HCT116 (cell line): ENCODE results near the gene CA12. TPM values are rescaled to one million over a fixed set of nuclear protein-coding genes. Genes with fewer than 3 reads are reported as not detected.

ENCODE experiments used
- ATAC-seq: fragments of 200-7000 bp; cut with Tn5 transposase; 2 replicates; pipeline ENCODE4 v1.9.1; 2020; ENCODE audit warnings: mild to moderate bottlenecking, moderate library complexity
- BruUV-seq: library from RNA; stranded (reverse); fragments of 400-500 nt; replicated peaks from 2 replicates; lab custom pipeline; 2021; lab: Mats Ljungman, UMichigan
- CTCF ChIA-PET: fragments of 300-600 bp; sonication (Branson Sonifier 250); formaldehyde crosslinking; loops from one replicate; lab custom pipeline; 2021; ENCODE audit warnings: antibody characterized with exemption; lab: Charles Lee
- POLR2A ChIA-PET: fragments of 300-600, 350-600 bp; sonication (Branson Sonifier 250); formaldehyde crosslinking; loops from one replicate; lab custom pipeline; 2021; ENCODE audit warnings: antibody characterized with exemption; lab: Charles Lee
- RAD21 ChIA-PET, 2 experiments: fragments of 300-600 bp; sonication (Branson Sonifier 250); formaldehyde crosslinking; loops; one replicate each; lab custom pipeline; 2023; ENCODE audit warnings: low total read pairs in 2 of 2; ENCODE audit not compliant: uncharacterized antibody in 2 of 2, unreplicated experiment in 2 of 2, low non-redundant PET in 1 of 2; lab: Charles Lee
- DNase-seq: peaks from one replicate; pipeline ENCODE4 v3.0.0-alpha.2; 2010; ENCODE audit warnings: low read depth, low spot score
- H2AFZ ChIP-seq: fragments of 200-600 bp; shearing (Covaris generic), sonication (generic); 2 replicates; pipeline ENCODE4 v1.6.1; 2017; ENCODE audit warnings: low read depth, mixed run types, mixed read lengths, antibody characterized with exemption, low read length; ENCODE audit not compliant: poor library complexity, severe bottlenecking
- H3K27ac ChIP-seq: 2 replicates; pipeline ENCODE4 v1.5.1; 2012; ENCODE audit warnings: low read depth, low read length
- H3K27me3 ChIP-seq: fragments of 200-600 bp; sonication (generic); 2 replicates; pipeline ENCODE4 v1.6.1; 2016; ENCODE audit warnings: mixed run types, low read length, mixed read lengths; ENCODE audit not compliant: insufficient read depth
- H3K36me3 ChIP-seq, 2 experiments: fragments of 200-500 bp in 1 of 2; fragments of 200-600 bp in 1 of 2; sonication (Bioruptor generic) in 1 of 2; sonication (generic) in 1 of 2; 2 replicates each; pipeline versions ENCODE4 v1.5.1 to v1.6.1; 2014 to 2016; ENCODE audit warnings: low read length in 2 of 2, inconsistent platforms in 1 of 2, mixed read lengths in 1 of 2, mixed run types in 1 of 2; ENCODE audit not compliant: insufficient read depth in 2 of 2, control insufficient read depth in 1 of 2
- H3K4me1 ChIP-seq, 2 experiments: fragments of 200-600 bp in 1 of 2; sonication (generic) in 1 of 2; 2 replicates each; pipeline versions ENCODE4 v1.5.1 to v1.6.1; 2012 to 2017; ENCODE audit warnings: low read length in 2 of 2, inconsistent platforms in 1 of 2, mild to moderate bottlenecking in 1 of 2, mixed read lengths in 1 of 2, mixed run types in 1 of 2, moderate library complexity in 1 of 2; ENCODE audit not compliant: insufficient read depth in 2 of 2, control insufficient read depth in 1 of 2
- H3K4me2 ChIP-seq: fragments of 200-600 bp; sonication (generic); 2 replicates; pipeline ENCODE4 v1.6.1; 2017; ENCODE audit warnings: mixed run types, low read length, mixed read lengths
- H3K4me3 ChIP-seq, 2 experiments: fragments of 200-600 bp in 1 of 2; sonication (generic) in 1 of 2; replicated peaks in 1 of 2; 2 replicates each; pipeline ENCODE4 v1.5.1; 2011 to 2016; ENCODE audit warnings: low read length in 2 of 2, control low read depth in 1 of 2, low read depth in 1 of 2, mild to moderate bottlenecking in 1 of 2, mixed read lengths in 1 of 2, mixed run types in 1 of 2
- H3K79me2 ChIP-seq: fragments of 200-600 bp; sonication (generic); 2 replicates; pipeline ENCODE4 v1.6.1; 2017; ENCODE audit warnings: mild to moderate bottlenecking, mixed run types, low read length, moderate library complexity, mixed read lengths; ENCODE audit not compliant: insufficient read depth
- H3K9ac ChIP-seq: fragments of 200-600 bp; sonication (generic); 2 replicates; pipeline ENCODE4 v1.6.1; 2016; ENCODE audit warnings: low read length, mixed read lengths
- H3K9me2 ChIP-seq: fragments of 200-600 bp; sonication (generic), shearing (Covaris generic); 2 replicates; pipeline ENCODE4 v1.6.1; 2017; ENCODE audit warnings: mixed run types, mild to moderate bottlenecking, moderate library complexity; ENCODE audit not compliant: insufficient read depth
- H3K9me3 ChIP-seq, 2 experiments: fragments of 200-500 bp in 1 of 2; fragments of 200-600 bp in 1 of 2; sonication (Bioruptor generic) in 1 of 2; sonication (generic) in 1 of 2; 2 replicates each; pipeline ENCODE4 v1.6.1; 2014 to 2017; ENCODE audit warnings: low read length in 2 of 2, mixed read lengths in 2 of 2, inconsistent platforms in 1 of 2, low read depth in 1 of 2, mild to moderate bottlenecking in 1 of 2, mixed run types in 1 of 2, moderate library complexity in 1 of 2; ENCODE audit not compliant: control insufficient read depth in 1 of 2, insufficient read depth in 1 of 2
- H4K20me1 ChIP-seq: fragments of 200-600 bp; sonication (generic), shearing (Covaris generic); 2 replicates; pipeline ENCODE4 v1.6.1; 2017; ENCODE audit warnings: mixed run types, mild to moderate bottlenecking, moderate library complexity; ENCODE audit not compliant: insufficient read depth
- CBX3 ChIP-seq: IDR thresholded peaks from 2 replicates; pipeline ENCODE4 v1.6.1; 2012; ENCODE audit warnings: low read depth
- CEBPB ChIP-seq: IDR thresholded peaks from 2 replicates; pipeline ENCODE4 v1.6.1; 2012; ENCODE audit warnings: low read depth
- EGR1 ChIP-seq: IDR thresholded peaks from 2 replicates; pipeline ENCODE4 v1.6.1; 2012; ENCODE audit warnings: low read depth
- ELF1 ChIP-seq: IDR thresholded peaks from 2 replicates; pipeline ENCODE4 v1.6.1; 2012; ENCODE audit warnings: low read depth, borderline replicate concordance
- EZH2phosphoT487 ChIP-seq: fragments of 200-600 bp; IDR thresholded peaks from 2 replicates; pipeline ENCODE4 v1.6.1; 2018; ENCODE audit warnings: antibody characterized with exemption, borderline replicate concordance
- JUND ChIP-seq: IDR thresholded peaks from 2 replicates; pipeline ENCODE4 v1.6.1; 2012
- POLR2A ChIP-seq: IDR thresholded peaks from 2 replicates; pipeline ENCODE4 v1.7.0; 2011; ENCODE audit warnings: borderline replicate concordance; ENCODE audit not compliant: insufficient read depth, insufficient read length; ENCODE audit errors: extremely low read depth
- RAD21 ChIP-seq: IDR thresholded peaks from 2 replicates; pipeline ENCODE4 v1.6.1; 2012; ENCODE audit warnings: low read depth, mild to moderate bottlenecking
- SIN3A ChIP-seq: IDR thresholded peaks from 2 replicates; pipeline ENCODE4 v1.6.1; 2012; ENCODE audit warnings: low read depth
- SRF ChIP-seq: IDR thresholded peaks from 2 replicates; pipeline ENCODE4 v1.6.1; 2012; ENCODE audit warnings: low read depth
- TCF7L2 ChIP-seq: IDR thresholded peaks from 2 replicates; pipeline ENCODE4 v1.7.0; 2011; ENCODE audit warnings: borderline replicate concordance, inconsistent platforms; ENCODE audit not compliant: insufficient read depth, insufficient read length; ENCODE audit errors: extremely low read depth
- YY1 ChIP-seq: IDR thresholded peaks from 2 replicates; pipeline ENCODE4 v1.6.1; 2011; ENCODE audit warnings: low read length, low read depth, moderate library complexity, mild to moderate bottlenecking; ENCODE audit not compliant: insufficient replicate concordance; ENCODE audit errors: extremely low read depth
- ZFX ChIP-seq: fragments of 450-650 bp; IDR thresholded peaks from 2 replicates; pipeline ENCODE4 v1.6.1; 2017
- intact Hi-C: fragments of 100-400 bp; cut with micrococcal nuclease; formaldehyde crosslinking; loops from 2 replicates; pipeline ENCODE4 v1.10.0; 2022
- total RNA-seq: library from RNA; stranded (reverse); gene quantifications from one replicate; pipeline ENCODE4 v1.2.1, GENCODE V29; 2021; ENCODE audit not compliant: unreplicated experiment
- TF ChIP-seq, protein P1 (sequence below): IDR thresholded peaks from 2 replicates; pipeline ENCODE4 v1.6.1; 2012
- TF ChIP-seq, protein P2 (sequence below): IDR thresholded peaks from 2 replicates; pipeline ENCODE4 v1.6.1; 2011; ENCODE audit warnings: mild to moderate bottlenecking, low read length, moderate library complexity; ENCODE audit not compliant: insufficient replicate concordance; ENCODE audit errors: extremely low read depth

The CA12 gene
- total RNA-seq, 1 experiment from 2014 or later = 1.8 TPM

GRCh38 chr15:63396152-63396928 lies 14.7 kb upstream of the CA12 start:
- no peaks in the 10 kb centered on the region for H3K36me3 ChIP-seq
- CTCF ChIA-PET = no interaction called here
- H3K27ac ChIP-seq = no peak overlapping the region
- H3K4me3 ChIP-seq = no peak overlapping the region
- DNase-seq (no peak), ATAC-seq (no peak)
- intact Hi-C loops = no loop called here
- no peaks in the 10 kb centered on the region; the same call in 1 of the 2 replicates for H3K27me3 ChIP-seq
- H4K20me1 ChIP-seq = no peaks in the 10 kb centered on the region
- no peaks in the 10 kb centered on the region for H3K9me3 ChIP-seq
- H3K9me2 ChIP-seq = 0 out of 2 replicates have a peak, but pooled peaks cover 4% of the 10 kb centered on the region
- RAD21 ChIA-PET = no interaction called here
- TF ChIP-seq JUND (no peak), SIN3A (no peak), RAD21 (0 out of 2 replicates have a peak, but pooled peaks have one; percentile 3), YY1 (no peak)
- H2AFZ ChIP-seq = no peak overlapping the region
- no peak overlapping the region for H3K4me2 ChIP-seq
- no peaks in the 10 kb centered on the region for H3K79me2 ChIP-seq
- no peak overlapping the region for H3K9ac ChIP-seq
- no TSS peak for BruUV-seq
- peaks cover 0 to 3% of the 10 kb centered on the region in 2 experiments; a peak in 2 of 4 replicates for H3K4me1 ChIP-seq
- POLR2A ChIA-PET = no interaction called here

GRCh38 chr15:63395730-63396151 lies 14.1 kb upstream of the CA12 start:
- BruUV-seq = no TSS peak
- no peak for ATAC-seq
- Histone ChIP-seq H2AFZ (no peak overlapping the region), H3K79me2 (no peaks in the 10 kb centered on the region), H3K4me3 (no peak overlapping the region), H3K4me1 (peaks cover 0 to 3% of the 10 kb centered on the region in 2 experiments; a peak in 2 of 4 replicates), H3K9ac (no peak overlapping the region), H3K9me3 (no peaks in the 10 kb centered on the region), H3K9me2 (0 out of 2 replicates have a peak, but pooled peaks cover 4% of the 10 kb centered on the region), H3K36me3 (no peaks in the 10 kb centered on the region), H3K27me3 (no peaks in the 10 kb centered on the region; the same call in 1 of the 2 replicates), H4K20me1 (no peaks in the 10 kb centered on the region), H3K27ac (no peak overlapping the region), H3K4me2 (no peak overlapping the region)
- ChIA-PET POLR2A (no interaction called here), RAD21 (no interaction called here), CTCF (no interaction called here)
- intact Hi-C loops = no loop called here
- DNase-seq = no peak
- TF ChIP-seq, protein P1, sequence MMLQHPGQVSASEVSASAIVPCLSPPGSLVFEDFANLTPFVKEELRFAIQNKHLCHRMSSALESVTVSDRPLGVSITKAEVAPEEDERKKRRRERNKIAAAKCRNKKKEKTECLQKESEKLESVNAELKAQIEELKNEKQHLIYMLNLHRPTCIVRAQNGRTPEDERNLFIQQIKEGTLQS = no peak
- TF ChIP-seq CBX3 = no peak
- TF ChIP-seq TCF7L2 = no peak
- no peak for TF ChIP-seq ELF1
- no peak for TF ChIP-seq ZFX
- no peak for TF ChIP-seq CEBPB
- TF ChIP-seq SIN3A = no peak
- TF ChIP-seq EZH2phosphoT487 = no peak
- TF ChIP-seq, protein P2, sequence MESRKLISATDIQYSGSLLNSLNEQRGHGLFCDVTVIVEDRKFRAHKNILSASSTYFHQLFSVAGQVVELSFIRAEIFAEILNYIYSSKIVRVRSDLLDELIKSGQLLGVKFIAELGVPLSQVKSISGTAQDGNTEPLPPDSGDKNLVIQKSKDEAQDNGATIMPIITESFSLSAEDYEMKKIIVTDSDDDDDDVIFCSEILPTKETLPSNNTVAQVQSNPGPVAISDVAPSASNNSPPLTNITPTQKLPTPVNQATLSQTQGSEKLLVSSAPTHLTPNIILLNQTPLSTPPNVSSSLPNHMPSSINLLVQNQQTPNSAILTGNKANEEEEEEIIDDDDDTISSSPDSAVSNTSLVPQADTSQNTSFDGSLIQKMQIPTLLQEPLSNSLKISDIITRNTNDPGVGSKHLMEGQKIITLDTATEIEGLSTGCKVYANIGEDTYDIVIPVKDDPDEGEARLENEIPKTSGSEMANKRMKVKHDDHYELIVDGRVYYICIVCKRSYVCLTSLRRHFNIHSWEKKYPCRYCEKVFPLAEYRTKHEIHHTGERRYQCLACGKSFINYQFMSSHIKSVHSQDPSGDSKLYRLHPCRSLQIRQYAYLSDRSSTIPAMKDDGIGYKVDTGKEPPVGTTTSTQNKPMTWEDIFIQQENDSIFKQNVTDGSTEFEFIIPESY = no peak
- TF ChIP-seq YY1 = no peak
- no peak for TF ChIP-seq EGR1
- no peak for TF ChIP-seq POLR2A
- no peak for TF ChIP-seq SRF
